ENCODE data around the gene PLA2G2C. TPM values are rescaled to one million over a fixed set of nuclear protein-coding genes. Genes with fewer than 3 reads are reported as not detected.

Gene PLA2G2C
- total and polyA plus RNA-seq, 2 donors (not counting 1 experiment from before 2014, with no cell fraction given) = 0.03 TPM; not detected in 1

- POLR2A ChIA-PET = no interaction called here
Measured at GRCh38 chr1:20198296-20198695, 12.0 kb upstream of the PLA2G2C start.

GRCh38 chr1:20197329-20197791 is 11.0 kb upstream of the PLA2G2C start:
- DNase-seq = no peak
- no peak overlapping the region for H3K4me2 ChIP-seq (replicated peaks; ENCODE audit: low read depth, low read length, poor library complexity, severe bottlenecking)
- H3K4me3 ChIP-seq (ENCODE audit: control extremely low read depth in 1 of 5, extremely low read depth in 1 of 5, insufficient read depth in 1 of 5, low read depth in 2 of 5, low read length in 4 of 5) = no peak overlapping the region
- H3K27me3 ChIP-seq (replicated peaks in 1 of 4; ENCODE audit: control extremely low read depth in 1 of 4, control insufficient read depth in 3 of 4, insufficient read depth in 4 of 4, low read length in 3 of 4) = peaks cover 0 to 34% (median 8%) of the 10 kb centered on the region in 4 experiments
- no peak overlapping the region for H3K27ac Mint-ChIP-seq
- no peak overlapping the region for H3K4me3 Mint-ChIP-seq
- H3K36me3 ChIP-seq (replicated peaks in 1 of 2; ENCODE audit: control extremely low read depth in 1 of 2, control insufficient read depth in 1 of 2, extremely low read depth in 1 of 2, insufficient read depth in 2 of 2, low read length in 1 of 2) = no peaks in the 10 kb centered on the region
- no peak for ATAC-seq (ENCODE audit: low read depth)
- H3K9me3 ChIP-seq (ENCODE audit: control extremely low read depth in 1 of 3, control insufficient read depth in 2 of 3, insufficient read depth in 1 of 3, low read length in 2 of 3) = no peaks in the 10 kb centered on the region
- H4K20me1 ChIP-seq (ENCODE audit: control insufficient read depth, insufficient read depth, low read length, poor library complexity, severe bottlenecking) = no peaks in the 10 kb centered on the region
- CTCF ChIA-PET = interaction anchor here (0.7 to 5.9 kb wide), 5 partner anchors 15 to 279 kb away, joined by 3 to 81 read pairs (median 22); no protein-coding TSS in a partner anchor
- peaks cover 6% of the 10 kb centered on the region for H3K4me1 Mint-ChIP-seq
- intact Hi-C loops (cut with micrococcal nuclease) = no loop called here
- POLR2A ChIA-PET = no interaction called here
- H3K9me3 Mint-ChIP-seq (ENCODE audit: insufficient read depth) = no peaks in the 10 kb centered on the region
- H2AFZ ChIP-seq (ENCODE audit: insufficient read depth, low read depth, low read length, poor library complexity, severe bottlenecking) = no peak overlapping the region
- H3K9ac ChIP-seq (ENCODE audit: low read length) = no peak overlapping the region
- WGBS (ENCODE audit: insufficient coverage) = 93% methylated on average over 5 of the region's 6 CpGs
- peaks cover 4 to 5% of the 10 kb centered on the region in 2 donors for H3K4me1 ChIP-seq (ENCODE audit: control insufficient read depth in 2 of 2, insufficient read depth in 2 of 2, low read length in 2 of 2)
- TF ChIP-seq EZH2 (IDR thresholded peaks at IDR 0.05; ENCODE audit: borderline replicate concordance, insufficient read depth, low read depth, low read length, poor library complexity, severe bottlenecking) = no peak
- TF ChIP-seq, protein P1, sequence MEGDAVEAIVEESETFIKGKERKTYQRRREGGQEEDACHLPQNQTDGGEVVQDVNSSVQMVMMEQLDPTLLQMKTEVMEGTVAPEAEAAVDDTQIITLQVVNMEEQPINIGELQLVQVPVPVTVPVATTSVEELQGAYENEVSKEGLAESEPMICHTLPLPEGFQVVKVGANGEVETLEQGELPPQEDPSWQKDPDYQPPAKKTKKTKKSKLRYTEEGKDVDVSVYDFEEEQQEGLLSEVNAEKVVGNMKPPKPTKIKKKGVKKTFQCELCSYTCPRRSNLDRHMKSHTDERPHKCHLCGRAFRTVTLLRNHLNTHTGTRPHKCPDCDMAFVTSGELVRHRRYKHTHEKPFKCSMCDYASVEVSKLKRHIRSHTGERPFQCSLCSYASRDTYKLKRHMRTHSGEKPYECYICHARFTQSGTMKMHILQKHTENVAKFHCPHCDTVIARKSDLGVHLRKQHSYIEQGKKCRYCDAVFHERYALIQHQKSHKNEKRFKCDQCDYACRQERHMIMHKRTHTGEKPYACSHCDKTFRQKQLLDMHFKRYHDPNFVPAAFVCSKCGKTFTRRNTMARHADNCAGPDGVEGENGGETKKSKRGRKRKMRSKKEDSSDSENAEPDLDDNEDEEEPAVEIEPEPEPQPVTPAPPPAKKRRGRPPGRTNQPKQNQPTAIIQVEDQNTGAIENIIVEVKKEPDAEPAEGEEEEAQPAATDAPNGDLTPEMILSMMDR (IDR thresholded peaks at IDR 0.05) = no peak
- no peak overlapping the region for H3K27ac ChIP-seq (ENCODE audit: low read length in 2 of 2)
- H3K27me3 Mint-ChIP-seq = peaks cover 35% of the 10 kb centered on the region
- no peaks in the 10 kb centered on the region for H3K79me2 ChIP-seq (ENCODE audit: control insufficient read depth, insufficient read depth, low read length)

More at GRCh38 chr1:20198296-20198695, 12.0 kb upstream of the PLA2G2C start:
- WGBS (ENCODE audit: insufficient coverage) = no CpG with 5 or more reads among the region's 1 CpG
- intact Hi-C loops (cut with micrococcal nuclease) = no loop called here
- peaks cover 42% of the 10 kb centered on the region for H3K27me3 Mint-ChIP-seq
- Histone ChIP-seq H3K27ac (ENCODE audit: low read length in 2 of 2) (no peak overlapping the region), H3K4me2 (replicated peaks; ENCODE audit: low read depth, low read length, poor library complexity, severe bottlenecking) (no peak overlapping the region), H3K4me3 (ENCODE audit: control extremely low read depth in 1 of 5, extremely low read depth in 1 of 5, insufficient read depth in 1 of 5, low read depth in 2 of 5, low read length in 4 of 5) (no peak overlapping the region), H3K27me3 (replicated peaks in 1 of 4; ENCODE audit: control extremely low read depth in 1 of 4, control insufficient read depth in 3 of 4, insufficient read depth in 4 of 4, low read length in 3 of 4) (peaks cover 0 to 31% (median 8%) of the 10 kb centered on the region in 4 experiments), H3K4me1 (ENCODE audit: control insufficient read depth in 2 of 2, insufficient read depth in 2 of 2, low read length in 2 of 2) (peaks cover 4 to 5% of the 10 kb centered on the region in 2 donors), H3K36me3 (replicated peaks in 1 of 2; ENCODE audit: control extremely low read depth in 1 of 2, control insufficient read depth in 1 of 2, extremely low read depth in 1 of 2, insufficient read depth in 2 of 2, low read length in 1 of 2) (no peaks in the 10 kb centered on the region), H2AFZ (ENCODE audit: insufficient read depth, low read depth, low read length, poor library complexity, severe bottlenecking) (no peak overlapping the region), H3K9ac (ENCODE audit: low read length) (no peak overlapping the region), H3K79me2 (ENCODE audit: control insufficient read depth, insufficient read depth, low read length) (no peaks in the 10 kb centered on the region), H3K9me3 (ENCODE audit: control extremely low read depth in 1 of 3, control insufficient read depth in 2 of 3, insufficient read depth in 1 of 3, low read length in 2 of 3) (no peaks in the 10 kb centered on the region), H4K20me1 (ENCODE audit: control insufficient read depth, insufficient read depth, low read length, poor library complexity, severe bottlenecking) (no peaks in the 10 kb centered on the region)
- H3K9me3 Mint-ChIP-seq (ENCODE audit: insufficient read depth) = no peaks in the 10 kb centered on the region
- H3K4me1 Mint-ChIP-seq = peaks cover 6% of the 10 kb centered on the region
- TF ChIP-seq EZH2 (IDR thresholded peaks at IDR 0.05; ENCODE audit: borderline replicate concordance, insufficient read depth, low read depth, low read length, poor library complexity, severe bottlenecking) = no peak
- TF ChIP-seq, protein P1 (IDR thresholded peaks at IDR 0.05) = no peak
- H3K27ac Mint-ChIP-seq = no peak overlapping the region
- no peak overlapping the region for H3K4me3 Mint-ChIP-seq
- DNase-seq = no peak
- no peak for ATAC-seq (ENCODE audit: low read depth)
- CTCF ChIA-PET = interaction anchor here (1.2 to 5.9 kb wide), 2 partner anchors 19 to 280 kb away, joined by 3 to 81 read pairs; no protein-coding TSS in a partner anchor

All from B cell (primary cell).